HUDEP-2 (cell line): ENCODE measurements around the gene CLSTN1.

ENCODE experiments used
- DNase-seq, 76 experiments: peaks; one replicate each; lab custom pipeline; 2025; ENCODE audit not compliant: unreplicated experiment in 76 of 76; lab: John Stamatoyannopoulos, UW

Gene CLSTN1

GRCh38 chr1:9735800-9736199 lies 88.0 kb downstream of the CLSTN1 start:
- no peak for DNase-seq

- no peak for DNase-seq
Observed at GRCh38 chr1:9733160-9733789, 90.5 kb downstream of the CLSTN1 start.

GRCh38 chr1:9732123-9732971 lies 91.4 kb downstream of the CLSTN1 start:
- DNase-seq, result no peak

- DNase-seq, result no peak
Observed at GRCh38 chr1:9731561-9731960, 92.2 kb downstream of the CLSTN1 start.

- DNase-seq, result no peak
Observed at GRCh38 chr1:9731051-9731537, 92.7 kb downstream of the CLSTN1 start.

GRCh38 chr1:9730096-9730901 lies 93.5 kb downstream of the CLSTN1 start:
- no peak for DNase-seq

GRCh38 chr1:9729523-9729922 lies 94.2 kb downstream of the CLSTN1 start:
- no peak for DNase-seq

- DNase-seq, result no peak
Observed at GRCh38 chr1:9728451-9729295, 95.1 kb downstream of the CLSTN1 start.

- no peak for DNase-seq
Observed at GRCh38 chr1:9726905-9727595, 96.7 kb downstream of the CLSTN1 start.

GRCh38 chr1:9726406-9726805 lies 97.4 kb downstream of the CLSTN1 start:
- no peak for DNase-seq

GRCh38 chr1:9724706-9725476 lies 98.9 kb downstream of the CLSTN1 start:
- peak in 56 of 76 experiments; percentile 2 to 67 (median 38) for DNase-seq

- DNase-seq, result no peak
Observed at GRCh38 chr1:9723926-9724325, 99.8 kb downstream of the CLSTN1 start.

GRCh38 chr1:9723068-9723805 lies 100.5 kb downstream of the CLSTN1 start:
- no peak for DNase-seq

GRCh38 chr1:9722378-9722749 lies 101.4 kb downstream of the CLSTN1 start:
- DNase-seq, result no peak

GRCh38 chr1:9721606-9722377 lies 102.0 kb downstream of the CLSTN1 start:
- peak in 25 of 76 experiments; percentile 3 to 37 (median 16) for DNase-seq

GRCh38 chr1:9720785-9721605 lies 102.8 kb downstream of the CLSTN1 start:
- DNase-seq, result no peak
